ENCODE measurements around the gene UBXN7. TPM values are rescaled to one million over a fixed set of nuclear protein-coding genes. Genes with fewer than 3 reads are reported as not detected.

Gene UBXN7
- total and polyA plus RNA-seq, 3 donors from 2014 or later: 40.2 to 49.1 (median 40.4) TPM

DNA sequence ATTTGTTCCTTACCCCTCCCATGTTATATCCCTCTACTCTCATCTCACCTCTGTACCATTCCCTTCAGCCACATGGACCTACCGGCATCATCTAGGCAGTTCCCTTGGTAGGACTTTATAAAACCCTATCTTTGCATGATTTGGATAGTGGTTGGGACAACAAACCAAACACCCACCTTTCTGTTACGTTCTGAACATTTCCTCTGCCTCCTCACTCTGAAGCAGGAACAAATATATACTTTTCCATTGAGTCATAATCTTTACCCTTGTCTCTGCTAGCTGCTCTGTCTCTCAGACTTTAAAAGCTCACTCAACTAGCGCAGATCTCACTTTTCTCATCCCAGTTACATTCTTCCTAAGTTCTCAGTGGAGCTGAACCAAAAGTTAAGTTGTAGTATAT lies 17.8 kb downstream of the UBXN7 start:
- H3K27me3 ChIP-seq: no peaks in the 10 kb centered on the region
- DNase-seq: no peak
- H3K9me3 ChIP-seq: no peaks in the 10 kb centered on the region
- H3K4me1 ChIP-seq: no peaks in the 10 kb centered on the region
- 64 to 86% methylated on average over 3 of the region's 3 CpGs for WGBS, 2 donors
- no peak overlapping the region for H3K4me3 ChIP-seq
- intact Hi-C loops (cut with DNase I; ENCODE audit: low total_unique reads): no loop called here
- no peak for TF ChIP-seq POLR2A (IDR thresholded peaks at IDR 0.05)
- TF ChIP-seq, protein P1, sequence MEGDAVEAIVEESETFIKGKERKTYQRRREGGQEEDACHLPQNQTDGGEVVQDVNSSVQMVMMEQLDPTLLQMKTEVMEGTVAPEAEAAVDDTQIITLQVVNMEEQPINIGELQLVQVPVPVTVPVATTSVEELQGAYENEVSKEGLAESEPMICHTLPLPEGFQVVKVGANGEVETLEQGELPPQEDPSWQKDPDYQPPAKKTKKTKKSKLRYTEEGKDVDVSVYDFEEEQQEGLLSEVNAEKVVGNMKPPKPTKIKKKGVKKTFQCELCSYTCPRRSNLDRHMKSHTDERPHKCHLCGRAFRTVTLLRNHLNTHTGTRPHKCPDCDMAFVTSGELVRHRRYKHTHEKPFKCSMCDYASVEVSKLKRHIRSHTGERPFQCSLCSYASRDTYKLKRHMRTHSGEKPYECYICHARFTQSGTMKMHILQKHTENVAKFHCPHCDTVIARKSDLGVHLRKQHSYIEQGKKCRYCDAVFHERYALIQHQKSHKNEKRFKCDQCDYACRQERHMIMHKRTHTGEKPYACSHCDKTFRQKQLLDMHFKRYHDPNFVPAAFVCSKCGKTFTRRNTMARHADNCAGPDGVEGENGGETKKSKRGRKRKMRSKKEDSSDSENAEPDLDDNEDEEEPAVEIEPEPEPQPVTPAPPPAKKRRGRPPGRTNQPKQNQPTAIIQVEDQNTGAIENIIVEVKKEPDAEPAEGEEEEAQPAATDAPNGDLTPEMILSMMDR (IDR thresholded peaks at IDR 0.05): no peak
- no peaks in the 10 kb centered on the region for H3K36me3 ChIP-seq (ENCODE audit: low read depth, missing control alignments)
- H3K27ac ChIP-seq: no peak overlapping the region

GRCh38 chr3:196412704-196413103 lies 19.5 kb downstream of the UBXN7 start:
- H3K36me3 ChIP-seq (ENCODE audit: low read depth, missing control alignments): no peaks in the 10 kb centered on the region
- TF ChIP-seq, protein P1 (IDR thresholded peaks at IDR 0.05): no peak
- TF ChIP-seq POLR2A (IDR thresholded peaks at IDR 0.05): no peak
- no peak overlapping the region for H3K27ac ChIP-seq
- H3K27me3 ChIP-seq: no peaks in the 10 kb centered on the region
- DNase-seq: no peak
- H3K9me3 ChIP-seq: no peaks in the 10 kb centered on the region
- WGBS, 2 donors: 83 to 88% methylated on average over 5 of the region's 5 CpGs
- H3K4me1 ChIP-seq: no peaks in the 10 kb centered on the region
- no peak overlapping the region for H3K4me3 ChIP-seq
- intact Hi-C loops (cut with DNase I; ENCODE audit: low total_unique reads): no loop called here

GRCh38 chr3:196409409-196409808 lies 22.8 kb downstream of the UBXN7 start:
- 89 to 100% methylated on average over 1 of the region's 1 CpG for WGBS, 2 donors

DNA sequence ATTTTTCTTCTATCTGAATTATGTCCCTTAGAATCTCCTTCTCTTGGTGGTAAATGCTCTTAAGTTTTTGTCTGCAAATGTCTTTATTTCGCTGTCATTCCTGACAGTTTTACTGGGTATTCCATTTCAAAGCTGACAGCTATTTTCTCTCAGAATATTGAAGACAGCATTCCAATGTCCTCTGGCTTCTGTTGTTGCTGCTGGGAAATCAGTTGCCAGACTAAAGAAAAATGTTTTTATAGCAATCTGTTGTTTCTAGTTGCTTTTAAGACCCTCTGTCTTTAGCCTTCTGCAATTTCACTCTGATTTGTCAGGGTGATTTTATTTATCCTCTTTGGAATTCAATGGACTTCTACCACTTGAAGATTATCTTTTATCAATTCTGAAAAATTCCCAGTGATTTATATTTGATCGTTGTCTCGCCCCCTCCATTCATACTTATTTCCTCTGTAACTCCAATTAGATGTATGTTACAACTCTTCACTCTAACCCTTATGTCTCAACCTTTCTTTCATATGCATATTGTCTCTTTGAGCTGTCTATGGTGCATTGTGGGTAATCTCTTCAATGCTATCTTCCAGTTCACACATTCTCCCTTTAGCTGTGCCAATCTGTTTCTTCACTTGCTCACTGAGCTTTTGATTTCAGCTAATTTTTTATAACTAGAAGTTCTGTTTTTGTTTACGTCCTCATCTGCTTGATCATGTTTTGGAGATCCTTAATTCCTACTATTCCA lies 23.5 kb downstream of the UBXN7 start:
- Histone ChIP-seq H3K4me3 (no peak overlapping the region), H3K4me1 (no peaks in the 10 kb centered on the region), H3K9me3 (no peaks in the 10 kb centered on the region), H3K27ac (no peak overlapping the region), H3K27me3 (no peaks in the 10 kb centered on the region), H3K36me3 (ENCODE audit: low read depth, missing control alignments) (no peaks in the 10 kb centered on the region)
- no peak for TF ChIP-seq POLR2A (IDR thresholded peaks at IDR 0.05)
- TF ChIP-seq, protein P1 (IDR thresholded peaks at IDR 0.05): no peak
- intact Hi-C loops (cut with DNase I; ENCODE audit: low total_unique reads): no loop called here
- 96 to 97% methylated on average over 4 of the region's 4 CpGs for WGBS, 2 donors
- no peak for DNase-seq

More at GRCh38 chr3:196409409-196409808, 22.8 kb downstream of the UBXN7 start:
- DNase-seq: no peak
- TF ChIP-seq, protein P1 (IDR thresholded peaks at IDR 0.05): no peak
- TF ChIP-seq POLR2A (IDR thresholded peaks at IDR 0.05): no peak
- intact Hi-C loops (cut with DNase I; ENCODE audit: low total_unique reads): no loop called here
- H3K36me3 ChIP-seq (ENCODE audit: low read depth, missing control alignments): no peaks in the 10 kb centered on the region
- no peaks in the 10 kb centered on the region for H3K9me3 ChIP-seq
- H3K27me3 ChIP-seq: no peaks in the 10 kb centered on the region
- no peak overlapping the region for H3K4me3 ChIP-seq
- no peaks in the 10 kb centered on the region for H3K4me1 ChIP-seq
- H3K27ac ChIP-seq: no peak overlapping the region
